Smooth muscle cell (in vitro differentiated cells): ENCODE results near the gene ZC3H4. TPM values are rescaled to one million over a fixed set of nuclear protein-coding genes. Genes with fewer than 3 reads are reported as not detected.

Source experiments
- DNase-seq: peaks from one replicate; lab custom pipeline; 2025; ENCODE audit not compliant: unreplicated experiment; lab: John Stamatoyannopoulos, UW
- H2AFZ ChIP-seq: fragments of 200-600 bp; sonication (generic); 2 replicates; pipeline ENCODE4 v1.6.0; 2016; ENCODE audit warnings: antibody characterized with exemption, low read depth, mild to moderate bottlenecking
- H3F3A ChIP-seq: fragments of 200-600 bp; sonication (generic); 2 replicates; pipeline ENCODE4 v1.6.0; 2017; ENCODE audit warnings: antibody characterized with exemption, low read depth
- H3K27ac ChIP-seq: fragments of 200-600 bp; sonication (generic); 2 replicates; pipeline ENCODE4 v1.5.1; 2016; ENCODE audit warnings: low read depth, mild to moderate bottlenecking
- H3K27me3 ChIP-seq: fragments of 200-600 bp; sonication (generic); 2 replicates; pipeline ENCODE4 v1.6.1; 2016; ENCODE audit warnings: low read depth, mild to moderate bottlenecking
- H3K36me3 ChIP-seq: fragments of 200-600 bp; sonication (generic); 2 replicates; pipeline ENCODE4 v1.5.1; 2016; ENCODE audit warnings: low read depth
- H3K4me1 ChIP-seq: fragments of 200-600 bp; sonication (generic); 2 replicates; pipeline ENCODE4 v1.5.1; 2016; ENCODE audit warnings: low read depth
- H3K4me2 ChIP-seq: fragments of 200-600 bp; sonication (generic); 2 replicates; pipeline ENCODE4 v1.6.0; 2016; ENCODE audit warnings: mild to moderate bottlenecking
- H3K4me3 ChIP-seq: fragments of 200-600 bp; sonication (generic); 2 replicates; pipeline ENCODE4 v1.5.1; 2016; ENCODE audit warnings: mild to moderate bottlenecking
- H3K79me2 ChIP-seq: fragments of 200-600 bp; sonication (generic); 2 replicates; pipeline ENCODE4 v1.6.0; 2016; ENCODE audit warnings: low read depth, mild to moderate bottlenecking
- H3K9ac ChIP-seq: fragments of 200-600 bp; sonication (generic); 2 replicates; pipeline ENCODE4 v1.6.0; 2016; ENCODE audit warnings: low read depth
- H3K9me3 ChIP-seq: fragments of 200-600 bp; sonication (generic); replicated peaks from 2 replicates; pipeline ENCODE4 v1.5.1; 2016; ENCODE audit warnings: low read depth
- H4K20me1 ChIP-seq: fragments of 200-600 bp; sonication (generic); 2 replicates; pipeline ENCODE4 v1.6.0; 2016; ENCODE audit warnings: low read depth
- WGBS: methylation state at CpG from one replicate; pipeline ENCODE4 v1.1.7; 2016; ENCODE audit warnings: low lambda C conversion rate; 5-methylcytosine and 5-hydroxymethylcytosine counted together
- polyA plus RNA-seq: library from polyadenylated mRNA; unstranded; fragments of >200 nt; fragmentation: Nextera tagmentation; extraction: Ambion mirVana; gene quantifications from 2 replicates; pipeline ENCODE4 v1.2.1, GENCODE V29; 2016
- total RNA-seq: library from RNA; depleted of rRNA; stranded (reverse); fragments of >200 nt; gene quantifications from 2 replicates; pipeline ENCODE4 v1.2.3, GENCODE V29; 2014
- TF ChIP-seq, protein P1 (sequence below): fragments of 200-600 bp; sonication (generic); IDR thresholded peaks from 2 replicates; pipeline ENCODE4 v1.5.1; 2017; ENCODE audit warnings: borderline replicate concordance, mild to moderate bottlenecking, antibody characterized with exemption; ENCODE audit not compliant: insufficient read depth, poor library complexity, severe bottlenecking

ZC3H4 gene
- total and polyA plus RNA-seq, 2 experiments from 2014 or later: 1.9 to 9.3 TPM

DNA sequence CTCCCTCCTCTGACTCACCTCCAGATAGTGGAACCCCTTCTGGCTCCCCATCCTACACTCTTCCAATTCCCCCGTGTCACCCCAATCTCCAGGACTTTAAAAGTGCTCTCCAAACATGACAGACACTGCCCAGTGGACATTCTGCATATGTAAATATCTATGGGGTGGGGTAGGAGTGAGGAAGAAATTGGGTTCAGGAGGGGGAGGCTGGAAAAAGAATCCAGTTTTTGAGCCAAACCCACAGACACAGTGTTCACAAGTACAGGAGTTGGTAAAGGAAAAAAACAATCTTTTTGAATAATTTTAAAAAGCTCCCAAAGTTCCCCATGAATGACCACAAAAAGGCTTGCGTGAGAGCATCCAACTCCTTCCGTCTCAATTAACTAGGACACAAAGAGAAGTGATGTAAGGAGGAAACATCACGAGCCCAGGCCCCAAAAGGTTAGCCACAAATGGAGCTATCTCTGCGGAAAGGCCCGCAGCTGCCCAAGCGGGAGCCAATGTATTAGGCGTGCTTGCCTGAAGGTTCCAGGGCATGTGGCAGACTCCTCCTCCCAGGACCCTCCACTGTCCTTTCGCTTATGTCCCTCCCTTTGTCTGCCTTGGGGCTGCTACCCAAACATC is 18.0 kb downstream of the ZC3H4 start:
- Histone ChIP-seq H3K79me2 (peaks cover 68% of the 10 kb centered on the region), H3K36me3 (no peaks in the 10 kb centered on the region), H3K9ac (peak overlapping the region; percentile 47), H3K27me3 (no peaks in the 10 kb centered on the region), H3K4me2 (no peak overlapping the region), H3K4me3 (no peak overlapping the region), H3F3A (no peaks in the 10 kb centered on the region), H4K20me1 (peaks cover 71% of the 10 kb centered on the region), H3K9me3 (no peaks in the 10 kb centered on the region), H2AFZ (no peak overlapping the region), H3K27ac (peak overlapping the region; percentile 46), H3K4me1 (peaks cover 8% of the 10 kb centered on the region)
- TF ChIP-seq, protein P1, sequence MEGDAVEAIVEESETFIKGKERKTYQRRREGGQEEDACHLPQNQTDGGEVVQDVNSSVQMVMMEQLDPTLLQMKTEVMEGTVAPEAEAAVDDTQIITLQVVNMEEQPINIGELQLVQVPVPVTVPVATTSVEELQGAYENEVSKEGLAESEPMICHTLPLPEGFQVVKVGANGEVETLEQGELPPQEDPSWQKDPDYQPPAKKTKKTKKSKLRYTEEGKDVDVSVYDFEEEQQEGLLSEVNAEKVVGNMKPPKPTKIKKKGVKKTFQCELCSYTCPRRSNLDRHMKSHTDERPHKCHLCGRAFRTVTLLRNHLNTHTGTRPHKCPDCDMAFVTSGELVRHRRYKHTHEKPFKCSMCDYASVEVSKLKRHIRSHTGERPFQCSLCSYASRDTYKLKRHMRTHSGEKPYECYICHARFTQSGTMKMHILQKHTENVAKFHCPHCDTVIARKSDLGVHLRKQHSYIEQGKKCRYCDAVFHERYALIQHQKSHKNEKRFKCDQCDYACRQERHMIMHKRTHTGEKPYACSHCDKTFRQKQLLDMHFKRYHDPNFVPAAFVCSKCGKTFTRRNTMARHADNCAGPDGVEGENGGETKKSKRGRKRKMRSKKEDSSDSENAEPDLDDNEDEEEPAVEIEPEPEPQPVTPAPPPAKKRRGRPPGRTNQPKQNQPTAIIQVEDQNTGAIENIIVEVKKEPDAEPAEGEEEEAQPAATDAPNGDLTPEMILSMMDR: no peak
- DNase-seq: no peak
- 90% methylated on average over 9 of the region's 9 CpGs for WGBS

DNA sequence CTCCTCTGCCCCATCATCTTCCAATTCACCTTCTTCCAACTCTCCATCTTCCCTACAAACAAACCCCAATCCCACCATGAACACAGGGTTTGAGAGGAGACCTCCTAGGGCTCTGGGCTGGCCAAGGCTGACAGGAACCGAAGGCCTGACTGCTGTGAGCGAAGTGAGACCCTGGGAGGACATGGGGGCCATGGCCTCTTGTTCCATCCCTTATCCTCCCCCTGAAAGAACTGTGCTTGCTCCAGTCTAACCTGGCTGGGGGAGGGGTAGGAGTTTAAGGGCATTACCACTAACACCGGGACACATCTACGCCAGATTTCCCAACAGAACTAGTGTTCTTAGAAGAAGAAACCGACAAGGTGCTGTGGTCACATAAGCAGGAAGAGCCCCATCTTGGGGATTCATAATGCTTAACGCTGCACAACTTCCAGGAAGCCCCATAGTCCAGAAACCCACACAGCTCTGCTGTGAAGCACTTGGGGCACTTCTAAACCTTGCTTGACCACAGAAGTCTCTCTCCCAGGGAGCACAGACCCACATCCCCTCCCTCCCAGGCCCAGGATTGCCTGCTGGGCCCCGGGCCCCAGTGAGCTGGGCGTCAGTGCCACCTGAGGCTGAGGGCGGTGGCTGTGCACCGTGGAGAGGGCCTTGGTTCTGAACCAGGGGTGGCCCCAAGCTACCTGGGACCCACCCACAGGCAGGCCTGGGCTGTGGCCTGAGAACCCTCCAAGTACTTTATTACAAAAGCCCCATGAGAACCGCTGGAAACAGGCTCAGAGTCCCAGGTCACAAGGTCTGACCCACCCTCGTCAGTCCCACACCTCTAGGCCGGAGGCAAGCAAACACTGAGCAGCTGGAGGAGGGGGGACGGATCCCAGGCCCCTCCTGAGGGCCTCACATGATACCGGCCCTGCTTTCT is 18.8 kb downstream of the ZC3H4 start:
- Histone ChIP-seq H2AFZ (no peak overlapping the region), H3K9ac (no peak overlapping the region), H3K27me3 (no peaks in the 10 kb centered on the region), H3K79me2 (peaks cover 61% of the 10 kb centered on the region), H3K4me1 (peaks cover 7% of the 10 kb centered on the region), H3K9me3 (no peaks in the 10 kb centered on the region), H4K20me1 (peaks cover 64% of the 10 kb centered on the region), H3K4me3 (no peak overlapping the region), H3K36me3 (no peaks in the 10 kb centered on the region), H3K4me2 (no peak overlapping the region), H3F3A (no peaks in the 10 kb centered on the region), H3K27ac (peak overlapping the region; percentile 46)
- TF ChIP-seq, protein P1: no peak
- WGBS: 88% methylated on average over 14 of the region's 15 CpGs
- DNase-seq: no peak

DNA sequence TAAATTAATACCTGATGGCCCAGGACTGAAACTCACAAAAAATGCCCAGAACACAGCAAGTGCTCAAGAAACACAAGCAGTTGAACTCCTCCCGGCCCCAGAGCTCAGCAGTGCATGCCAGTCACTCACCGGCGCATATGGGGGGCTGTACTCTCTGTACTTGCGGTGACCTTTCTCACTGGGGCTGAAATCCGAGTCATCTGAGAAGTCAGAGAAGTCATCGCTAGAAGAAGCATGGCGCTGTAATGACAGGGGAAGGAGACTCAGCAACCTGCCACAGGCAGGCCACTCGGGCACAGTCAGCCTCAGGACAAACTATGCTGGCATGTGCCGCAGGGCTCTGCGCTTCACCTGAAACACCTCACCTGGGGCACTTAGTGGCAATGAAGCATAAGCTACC is 19.7 kb downstream of the ZC3H4 start:
- no peaks in the 10 kb centered on the region for H3K27me3 ChIP-seq
- no peaks in the 10 kb centered on the region for H3F3A ChIP-seq
- H3K9ac ChIP-seq: no peak overlapping the region
- DNase-seq: no peak
- H3K27ac ChIP-seq: no peak overlapping the region
- no peaks in the 10 kb centered on the region for H3K9me3 ChIP-seq
- H3K4me1 ChIP-seq: no peaks in the 10 kb centered on the region
- H3K4me2 ChIP-seq: no peak overlapping the region
- H3K36me3 ChIP-seq: no peaks in the 10 kb centered on the region
- TF ChIP-seq, protein P1: no peak
- no peak overlapping the region for H3K4me3 ChIP-seq
- H4K20me1 ChIP-seq: peaks cover 56% of the 10 kb centered on the region
- peaks cover 51% of the 10 kb centered on the region for H3K79me2 ChIP-seq
- WGBS: 94% methylated on average over 10 of the region's 10 CpGs
- H2AFZ ChIP-seq: no peak overlapping the region
